ENCODE measurements around the gene RYR1.

- TF ChIP-seq ZFX (IDR thresholded peaks at IDR 0.05) (no peak), POLR2A (IDR thresholded peaks at IDR 0.05; ENCODE audit: borderline replicate concordance, extremely low read depth, insufficient read depth, insufficient read length) (no peak), CTCF (IDR thresholded peaks at IDR 0.05 in 2 of 3, conservative IDR thresholded peaks at IDR 0.05 in 1 of 3; ENCODE audit: borderline replicate concordance in 1 of 3, insufficient read depth in 1 of 3, low read depth in 2 of 3, low read length in 2 of 3) (no peak), CEBPB (IDR thresholded peaks at IDR 0.05; ENCODE audit: low read depth) (no peak), POLR2AphosphoS5 (IDR thresholded peaks at IDR 0.05; ENCODE audit: low read depth, low read length) (no peak)
- TF ChIP-seq, protein P1, sequence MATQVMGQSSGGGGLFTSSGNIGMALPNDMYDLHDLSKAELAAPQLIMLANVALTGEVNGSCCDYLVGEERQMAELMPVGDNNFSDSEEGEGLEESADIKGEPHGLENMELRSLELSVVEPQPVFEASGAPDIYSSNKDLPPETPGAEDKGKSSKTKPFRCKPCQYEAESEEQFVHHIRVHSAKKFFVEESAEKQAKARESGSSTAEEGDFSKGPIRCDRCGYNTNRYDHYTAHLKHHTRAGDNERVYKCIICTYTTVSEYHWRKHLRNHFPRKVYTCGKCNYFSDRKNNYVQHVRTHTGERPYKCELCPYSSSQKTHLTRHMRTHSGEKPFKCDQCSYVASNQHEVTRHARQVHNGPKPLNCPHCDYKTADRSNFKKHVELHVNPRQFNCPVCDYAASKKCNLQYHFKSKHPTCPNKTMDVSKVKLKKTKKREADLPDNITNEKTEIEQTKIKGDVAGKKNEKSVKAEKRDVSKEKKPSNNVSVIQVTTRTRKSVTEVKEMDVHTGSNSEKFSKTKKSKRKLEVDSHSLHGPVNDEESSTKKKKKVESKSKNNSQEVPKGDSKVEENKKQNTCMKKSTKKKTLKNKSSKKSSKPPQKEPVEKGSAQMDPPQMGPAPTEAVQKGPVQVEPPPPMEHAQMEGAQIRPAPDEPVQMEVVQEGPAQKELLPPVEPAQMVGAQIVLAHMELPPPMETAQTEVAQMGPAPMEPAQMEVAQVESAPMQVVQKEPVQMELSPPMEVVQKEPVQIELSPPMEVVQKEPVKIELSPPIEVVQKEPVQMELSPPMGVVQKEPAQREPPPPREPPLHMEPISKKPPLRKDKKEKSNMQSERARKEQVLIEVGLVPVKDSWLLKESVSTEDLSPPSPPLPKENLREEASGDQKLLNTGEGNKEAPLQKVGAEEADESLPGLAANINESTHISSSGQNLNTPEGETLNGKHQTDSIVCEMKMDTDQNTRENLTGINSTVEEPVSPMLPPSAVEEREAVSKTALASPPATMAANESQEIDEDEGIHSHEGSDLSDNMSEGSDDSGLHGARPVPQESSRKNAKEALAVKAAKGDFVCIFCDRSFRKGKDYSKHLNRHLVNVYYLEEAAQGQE (IDR thresholded peaks at IDR 0.05; ENCODE audit: low read depth) = no peak
Measured at GRCh38 chr19:38420935-38421334, 12.6 kb upstream of the RYR1 start.

Data from HCT116 (cell line).